ENCODE data around the gene OR4S2.

Gene OR4S2

GRCh38 chr11:55701429-55701828 lies 53.3 kb downstream of the OR4S2 start:
- CTCF ChIA-PET: interaction anchor here (0.7 kb wide), 1 partner anchor 13 kb away, joined by 3 read pairs; no protein-coding TSS in a partner anchor
- DNase-seq (ENCODE audit: extremely low spot score): no peak
- TF ChIP-seq CTCF (IDR thresholded peaks at IDR 0.05; ENCODE audit: control extremely low read depth, extremely low read depth, low read depth, missing control alignments): no peak
- POLR2A ChIA-PET: no interaction called here

All from GM10248 (cell line).